ENCODE measurements around the gene NGEF.
A peak's percentile ranks its signal among the peaks of the same experiment; 100 is the strongest.
"Not testable (repeated sequence)": the region's sequence is repeated elsewhere in the genome, so short reads cannot be mapped to it uniquely, and the experiment has no call there.

Gene NGEF

GRCh38 chr2:232863996-232864395 is 149.1 kb downstream of the NGEF start:
- no peak for DNase-seq

DNA sequence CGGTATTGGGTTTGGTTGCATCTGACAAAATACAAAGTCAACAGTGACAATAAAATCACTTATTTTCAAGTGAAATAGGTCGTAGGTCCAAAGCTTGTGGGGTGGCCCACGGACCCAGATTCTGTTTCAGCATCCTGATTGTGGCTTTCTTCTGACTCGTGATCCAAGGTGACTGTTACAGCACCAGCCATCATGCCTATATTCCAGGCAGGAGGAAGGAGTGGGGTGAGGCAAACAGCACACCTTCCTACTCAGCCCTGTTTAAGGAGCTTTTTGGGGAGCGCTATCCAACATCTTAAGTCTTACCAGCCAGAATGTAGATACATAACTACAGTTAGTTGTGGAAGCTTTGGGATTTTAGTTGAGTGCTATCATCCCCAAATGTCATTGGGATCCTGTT is 151.7 kb downstream of the NGEF start:
- no peak for DNase-seq

GRCh38 chr2:232860593-232861241 is 152.3 kb downstream of the NGEF start:
- DNase-seq, result no peak

- DNase-seq, result no peak
Observed at GRCh38 chr2:232859385-232859916, 153.6 kb downstream of the NGEF start.

GRCh38 chr2:232857158-232857563 is 155.9 kb downstream of the NGEF start:
- DNase-seq, result no peak

DNA sequence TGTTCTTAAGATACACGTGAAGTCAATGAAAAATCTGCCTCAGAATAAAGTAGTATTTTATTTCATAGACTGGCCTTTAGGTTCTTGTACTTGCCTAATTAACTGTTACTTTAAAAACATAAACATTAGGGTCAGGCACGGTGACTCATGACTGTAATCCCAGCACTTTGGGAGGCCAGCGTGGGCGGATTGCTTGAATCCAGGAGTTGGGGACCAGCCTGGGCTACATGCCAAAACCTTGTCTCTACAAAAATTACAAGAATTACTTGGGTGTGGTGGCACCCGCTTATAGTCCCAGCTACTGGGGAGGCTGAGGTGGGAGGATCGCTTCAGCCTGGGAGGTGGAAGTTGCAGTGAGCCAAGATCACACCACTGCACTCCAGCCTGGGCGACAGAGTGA is 159.0 kb downstream of the NGEF start:
- DNase-seq, result no peak

GRCh38 chr2:232852676-232853075 is 160.4 kb downstream of the NGEF start:
- no peak for DNase-seq

DNA sequence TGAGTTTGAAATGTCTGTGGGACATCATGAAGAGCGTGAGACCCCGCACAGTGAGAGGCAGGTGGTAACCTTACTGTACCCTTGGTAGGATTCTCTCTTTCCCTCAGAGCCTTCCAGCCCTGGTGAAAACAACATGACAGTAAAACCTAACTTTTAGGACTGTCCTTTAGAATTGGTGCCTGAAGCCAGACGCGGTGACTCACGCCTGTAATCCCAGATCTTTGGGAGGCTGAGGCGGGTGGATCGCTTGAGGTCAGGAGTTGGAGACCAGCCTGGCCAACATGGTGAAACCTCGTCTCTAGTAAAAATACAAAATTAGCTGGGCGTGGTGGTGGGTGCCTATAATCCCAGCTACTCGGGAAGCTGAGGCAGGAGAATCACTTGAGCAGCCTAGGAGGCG is 161.0 kb downstream of the NGEF start:
- DNase-seq, result not testable (repeated sequence)

GRCh38 chr2:232850039-232850438 is 163.0 kb downstream of the NGEF start:
- DNase-seq, result no peak

- DNase-seq, result no peak
Observed at GRCh38 chr2:232846055-232846454, 167.0 kb downstream of the NGEF start.

GRCh38 chr2:232843834-232844233 is 169.2 kb downstream of the NGEF start:
- DNase-seq, result no peak

- DNase-seq, result no peak
Observed at GRCh38 chr2:232842689-232843088, 170.4 kb downstream of the NGEF start.

DNA sequence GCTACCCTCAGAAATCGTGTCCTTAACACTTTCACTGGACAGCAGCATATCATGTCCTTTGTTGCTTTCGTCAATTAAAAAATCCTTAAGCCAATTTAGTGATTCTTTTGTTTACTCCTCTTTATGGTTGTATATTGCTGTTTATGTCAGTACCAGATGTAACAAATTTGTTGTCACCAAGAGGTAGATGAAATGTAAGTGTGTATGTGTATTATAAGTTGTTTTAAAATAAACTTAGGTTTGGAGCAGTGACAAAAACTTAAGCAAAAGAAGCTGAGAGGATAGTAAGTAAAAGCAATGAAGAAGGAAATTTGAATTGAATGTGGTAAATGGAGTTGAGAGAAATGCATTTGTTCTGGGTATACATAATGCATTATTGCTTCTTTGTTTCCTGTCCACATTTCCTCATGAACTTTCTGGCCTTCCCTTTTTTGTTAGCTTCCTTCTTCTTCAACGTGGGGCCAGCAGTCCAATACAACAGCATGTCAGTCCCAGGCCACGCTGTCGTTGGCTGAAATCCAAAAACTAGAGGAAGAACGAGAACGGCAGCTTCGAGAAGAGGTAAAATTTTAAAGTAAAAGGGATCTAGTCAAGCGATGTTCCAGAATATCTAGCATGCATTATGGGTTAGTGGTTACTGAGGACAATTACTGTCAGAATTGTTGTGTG is 173.5 kb downstream of the NGEF start:
- no peak for DNase-seq

DNA sequence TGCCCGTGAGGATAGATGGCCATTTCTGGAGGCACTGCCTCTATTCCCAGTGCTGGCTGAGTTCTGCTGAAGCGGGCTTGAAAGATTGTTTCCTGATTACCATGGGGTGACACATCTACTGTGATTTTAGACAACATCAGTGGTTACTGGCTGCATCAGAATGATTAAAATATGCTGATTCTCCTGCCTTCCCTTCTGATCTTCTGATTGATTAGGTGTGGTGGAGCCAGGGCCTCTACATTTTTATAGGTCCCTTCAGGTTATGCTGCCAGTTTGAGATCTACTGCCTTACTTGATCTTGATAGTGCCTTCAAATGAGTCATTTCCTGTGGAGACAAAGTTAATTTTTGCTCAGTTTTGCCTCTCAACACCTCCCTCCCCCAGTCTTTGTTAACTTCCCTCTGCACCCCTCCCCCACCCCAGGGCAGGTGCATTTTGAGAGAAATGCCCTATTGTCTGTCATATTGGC is 174.6 kb downstream of the NGEF start:
- peak; percentile 57 for DNase-seq

DNA sequence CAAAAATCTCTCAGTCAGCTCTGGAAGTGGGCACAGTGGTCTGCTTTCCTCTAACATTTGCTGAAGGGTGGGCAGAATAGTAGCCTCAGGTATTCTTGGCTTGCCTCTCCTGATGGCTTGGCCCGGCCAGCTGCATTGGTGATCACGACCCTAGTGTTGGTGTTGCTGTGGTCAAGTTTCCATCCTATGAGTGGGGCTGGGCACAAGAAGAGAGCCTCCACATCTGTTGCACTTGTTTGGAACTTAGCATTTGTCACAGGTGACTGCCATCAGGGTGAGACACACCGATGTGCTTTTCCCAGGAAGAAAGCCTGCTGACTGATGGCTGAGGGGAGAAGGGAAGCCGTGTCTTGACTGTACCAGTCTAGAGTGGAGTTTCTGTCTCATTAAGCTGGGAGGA is 176.1 kb downstream of the NGEF start:
- DNase-seq, result no peak

DNA sequence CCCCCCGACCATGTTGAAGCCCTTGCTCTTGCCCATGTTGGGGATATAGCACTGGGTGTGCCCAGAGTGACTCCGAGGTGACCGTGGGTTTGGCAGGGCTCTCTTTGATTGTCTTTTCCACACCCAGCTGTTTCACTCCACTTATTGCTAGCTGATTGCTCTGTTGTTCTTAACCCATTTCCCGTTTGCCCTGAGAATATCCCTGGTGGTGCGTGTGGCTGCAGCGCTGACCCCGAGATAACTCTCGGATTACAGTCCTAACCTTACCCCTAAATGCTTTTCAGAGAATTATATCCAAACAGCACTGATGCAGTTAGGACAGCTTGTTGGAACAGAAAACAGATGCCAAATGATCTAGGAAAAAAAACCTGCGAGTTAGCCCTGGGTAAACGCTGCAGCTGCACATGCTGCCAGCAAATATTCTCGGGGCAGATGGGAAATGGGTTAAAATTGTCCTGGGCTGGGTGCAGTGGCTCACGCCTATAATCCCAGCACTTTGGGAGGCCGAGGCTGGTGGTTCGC is 177.3 kb downstream of the NGEF start:
- no peak for DNase-seq

- no peak for DNase-seq
Observed at GRCh38 chr2:232833830-232834229, 179.2 kb downstream of the NGEF start.

GRCh38 chr2:232831496-232831895 is 181.6 kb downstream of the NGEF start:
- no peak for DNase-seq

GRCh38 chr2:232829988-232830387 is 183.1 kb downstream of the NGEF start:
- no peak for DNase-seq
